ENCODE data around the gene SAMD14. TPM values are rescaled to one million over a fixed set of nuclear protein-coding genes. Genes with fewer than 3 reads are reported as not detected.

Gene SAMD14
- total and polyA plus RNA-seq, 2 donors (not counting 1 experiment from before 2014, with no cell fraction given), result 0.13 to 0.89 TPM

DNA sequence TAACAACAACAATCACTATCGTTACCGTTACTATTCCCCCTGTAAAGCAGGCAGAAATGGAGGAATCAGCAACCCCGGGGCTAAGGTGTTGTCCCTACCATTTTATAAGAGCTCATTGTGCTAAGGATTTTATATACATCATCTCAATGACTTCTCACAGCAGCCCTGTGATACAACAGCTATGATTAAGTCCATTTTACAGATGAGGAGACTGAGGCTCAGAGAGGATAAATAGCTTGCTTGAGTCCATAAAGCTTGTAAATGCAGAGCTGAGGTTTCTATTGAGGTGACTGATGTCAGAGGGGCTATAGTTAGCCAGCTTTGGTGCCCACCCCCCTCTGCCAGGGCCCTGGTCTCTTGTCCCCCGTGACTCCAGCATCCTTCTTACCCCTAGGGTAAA is 51.5 kb downstream of the SAMD14 start:
- H3K4me3 ChIP-seq (ENCODE audit: control extremely low read depth in 1 of 5, extremely low read depth in 1 of 5, insufficient read depth in 1 of 5, low read depth in 2 of 5, low read length in 4 of 5), result no peak overlapping the region
- H3K9me3 Mint-ChIP-seq (ENCODE audit: insufficient read depth), result no peaks in the 10 kb centered on the region
- no peak overlapping the region for H3K4me2 ChIP-seq (replicated peaks; ENCODE audit: low read depth, low read length, poor library complexity, severe bottlenecking)
- H3K27me3 ChIP-seq (replicated peaks in 1 of 4; ENCODE audit: control extremely low read depth in 1 of 4, control insufficient read depth in 3 of 4, insufficient read depth in 4 of 4, low read length in 3 of 4), result no peaks in the 10 kb centered on the region
- H3K4me3 Mint-ChIP-seq, result no peak overlapping the region
- H3K4me1 ChIP-seq (ENCODE audit: control insufficient read depth in 2 of 2, insufficient read depth in 2 of 2, low read length in 2 of 2), result peaks cover 7 to 22% of the 10 kb centered on the region in 2 donors
- TF ChIP-seq CTCF (IDR thresholded peaks at IDR 0.05) (no peak), EZH2 (IDR thresholded peaks at IDR 0.05; ENCODE audit: borderline replicate concordance, insufficient read depth, low read depth, low read length, poor library complexity, severe bottlenecking) (no peak)
- POLR2A ChIA-PET, result no interaction called here
- H4K20me1 ChIP-seq (ENCODE audit: control insufficient read depth, insufficient read depth, low read length, poor library complexity, severe bottlenecking), result no peaks in the 10 kb centered on the region
- no peak overlapping the region for H3K9ac ChIP-seq (ENCODE audit: low read length)
- DNase-seq, result no peak
- H3K79me2 ChIP-seq (ENCODE audit: control insufficient read depth, insufficient read depth, low read length), result no peaks in the 10 kb centered on the region
- no peaks in the 10 kb centered on the region for H3K36me3 ChIP-seq (replicated peaks in 1 of 2; ENCODE audit: control extremely low read depth in 1 of 2, control insufficient read depth in 1 of 2, extremely low read depth in 1 of 2, insufficient read depth in 2 of 2, low read length in 1 of 2)
- CTCF ChIA-PET, result interaction anchor here (0.6 to 1.7 kb wide), 2 partner anchors 9 to 220 kb away, joined by 5 to 9 read pairs; no protein-coding TSS in a partner anchor
- H3K27me3 Mint-ChIP-seq, result no peaks in the 10 kb centered on the region
- 100% methylated on average over 2 of the region's 4 CpGs for WGBS (ENCODE audit: insufficient coverage)
- intact Hi-C loops (cut with micrococcal nuclease), result no loop called here
- no peak overlapping the region for H2AFZ ChIP-seq (ENCODE audit: insufficient read depth, low read depth, low read length, poor library complexity, severe bottlenecking)
- no peak overlapping the region for H3K27ac ChIP-seq (ENCODE audit: low read length in 2 of 2)
- no peaks in the 10 kb centered on the region for H3K9me3 ChIP-seq (ENCODE audit: control extremely low read depth in 1 of 3, control insufficient read depth in 2 of 3, insufficient read depth in 1 of 3, low read length in 2 of 3)
- no peak for ATAC-seq (ENCODE audit: low read depth)
- no peak overlapping the region for H3K27ac Mint-ChIP-seq
- peaks cover 21% of the 10 kb centered on the region for H3K4me1 Mint-ChIP-seq

DNA sequence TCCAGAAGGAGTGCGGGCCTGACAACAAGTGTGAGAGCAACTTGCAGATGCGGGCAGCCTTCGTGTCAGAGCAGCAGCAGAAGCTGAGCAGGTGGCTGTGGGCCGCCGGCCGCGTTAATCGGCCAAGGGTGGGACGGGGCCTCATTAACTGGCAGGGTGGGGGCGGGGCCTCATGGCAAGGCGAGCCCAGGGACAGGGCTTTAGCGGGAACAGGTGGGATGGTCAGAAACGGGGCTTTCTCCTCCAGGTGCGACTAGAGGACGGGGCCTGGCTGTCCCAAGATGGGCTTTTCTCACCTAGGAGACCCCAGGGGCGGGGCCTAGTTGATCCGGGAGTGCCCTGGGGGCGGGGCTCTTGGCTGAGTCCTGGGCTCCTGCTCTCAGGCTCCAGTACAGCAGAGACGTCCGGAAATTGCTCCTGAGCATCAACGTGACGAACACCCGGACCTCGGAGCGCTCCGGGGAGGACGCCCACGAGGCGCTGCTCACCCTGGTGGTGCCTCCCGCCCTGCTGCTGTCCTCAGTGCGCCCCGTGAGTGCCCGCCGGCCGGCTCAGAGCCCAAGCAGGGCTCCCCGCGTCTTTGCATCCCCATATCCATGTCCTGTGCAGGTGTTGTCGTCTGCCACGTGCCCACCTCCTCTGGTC is 53.2 kb downstream of the SAMD14 start:
- Mint-ChIP-seq H3K4me1 (peaks cover 20% of the 10 kb centered on the region), H3K9me3 (ENCODE audit: insufficient read depth) (no peaks in the 10 kb centered on the region), H3K4me3 (no peak overlapping the region), H3K27ac (no peak overlapping the region), H3K27me3 (no peaks in the 10 kb centered on the region)
- Histone ChIP-seq H3K9ac (ENCODE audit: low read length) (no peak overlapping the region), H2AFZ (ENCODE audit: insufficient read depth, low read depth, low read length, poor library complexity, severe bottlenecking) (no peak overlapping the region), H3K4me3 (ENCODE audit: control extremely low read depth in 1 of 5, extremely low read depth in 1 of 5, insufficient read depth in 1 of 5, low read depth in 2 of 5, low read length in 4 of 5) (no peak overlapping the region), H4K20me1 (ENCODE audit: control insufficient read depth, insufficient read depth, low read length, poor library complexity, severe bottlenecking) (no peaks in the 10 kb centered on the region), H3K36me3 (replicated peaks in 1 of 2; ENCODE audit: control extremely low read depth in 1 of 2, control insufficient read depth in 1 of 2, extremely low read depth in 1 of 2, insufficient read depth in 2 of 2, low read length in 1 of 2) (no peaks in the 10 kb centered on the region), H3K27me3 (replicated peaks in 1 of 4; ENCODE audit: control extremely low read depth in 1 of 4, control insufficient read depth in 3 of 4, insufficient read depth in 4 of 4, low read length in 3 of 4) (no peaks in the 10 kb centered on the region), H3K79me2 (ENCODE audit: control insufficient read depth, insufficient read depth, low read length) (no peaks in the 10 kb centered on the region), H3K27ac (ENCODE audit: low read length in 2 of 2) (no peak overlapping the region), H3K9me3 (ENCODE audit: control extremely low read depth in 1 of 3, control insufficient read depth in 2 of 3, insufficient read depth in 1 of 3, low read length in 2 of 3) (peaks cover 0 to 4% (median 0%) of the 10 kb centered on the region in 3 donors), H3K4me1 (ENCODE audit: control insufficient read depth in 2 of 2, insufficient read depth in 2 of 2, low read length in 2 of 2) (peaks cover 7 to 21% of the 10 kb centered on the region in 2 donors), H3K4me2 (replicated peaks; ENCODE audit: low read depth, low read length, poor library complexity, severe bottlenecking) (no peak overlapping the region)
- intact Hi-C loops (cut with micrococcal nuclease), result no loop called here
- WGBS (ENCODE audit: insufficient coverage), result 69% methylated on average over 39 of the region's 39 CpGs
- no peak for ATAC-seq (ENCODE audit: low read depth)
- POLR2A ChIA-PET, result no interaction called here
- no peak for DNase-seq
- TF ChIP-seq EZH2 (IDR thresholded peaks at IDR 0.05; ENCODE audit: borderline replicate concordance, insufficient read depth, low read depth, low read length, poor library complexity, severe bottlenecking) (no peak), CTCF (IDR thresholded peaks at IDR 0.05) (no peak)
- CTCF ChIA-PET, result interaction anchor here (0.9 to 1.7 kb wide), 2 partner anchors 11 to 21 kb away, joined by 3 to 9 read pairs; partner anchors contain the start of gene ITGA3
